Anterior cingulate cortex (tissue), 58 donors: ENCODE data around the gene HYAL2.
"Not testable (repeated sequence)": the region's sequence is repeated elsewhere in the genome, so short reads cannot be mapped to it uniquely, and the experiment has no call there.

Source experiments
- DNase-seq, 58 donors: peaks; one replicate each; lab custom pipeline; 2025; lab: John Stamatoyannopoulos, UW

HYAL2 gene

DNA sequence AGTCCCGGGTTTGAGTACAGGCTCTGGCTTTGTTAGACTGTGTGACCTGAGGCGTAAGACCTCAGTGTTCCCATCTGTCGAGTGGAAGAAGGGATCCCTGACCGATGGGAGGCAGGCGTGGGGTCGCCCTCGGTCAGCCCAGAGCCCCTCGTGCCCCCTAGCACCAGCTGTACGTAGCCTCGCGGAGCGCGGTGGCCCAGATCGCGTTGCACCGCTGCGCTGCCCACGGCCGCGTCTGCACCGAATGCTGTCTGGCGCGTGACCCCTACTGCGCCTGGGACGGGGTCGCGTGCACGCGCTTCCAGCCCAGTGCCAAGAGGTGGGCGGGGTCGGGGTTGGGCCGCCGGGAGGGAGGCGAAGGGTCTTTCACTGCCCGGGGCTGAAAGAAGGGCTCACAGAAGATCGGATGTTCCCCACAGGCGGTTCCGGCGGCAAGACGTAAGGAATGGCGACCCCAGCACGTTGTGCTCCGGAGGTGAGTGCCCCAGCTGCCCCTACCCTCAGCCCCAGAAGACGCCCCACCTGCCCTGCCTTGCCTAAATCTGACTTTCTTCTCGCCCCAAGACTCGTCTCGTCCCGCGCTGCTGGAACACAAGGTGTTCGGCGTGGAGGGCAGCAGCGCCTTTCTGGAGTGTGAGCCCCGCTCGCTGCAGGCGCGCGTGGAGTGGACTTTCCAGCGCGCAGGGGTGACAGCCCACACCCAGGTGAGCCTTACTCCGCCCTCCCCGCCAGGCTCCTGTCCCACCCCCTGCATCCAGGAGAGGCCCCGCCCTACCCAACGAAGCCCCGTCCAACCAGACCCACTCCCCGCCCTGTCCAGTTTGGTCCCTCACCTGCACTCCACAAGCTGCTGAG is 47.2 kb downstream of the HYAL2 start:
- DNase-seq, result no peak

DNA sequence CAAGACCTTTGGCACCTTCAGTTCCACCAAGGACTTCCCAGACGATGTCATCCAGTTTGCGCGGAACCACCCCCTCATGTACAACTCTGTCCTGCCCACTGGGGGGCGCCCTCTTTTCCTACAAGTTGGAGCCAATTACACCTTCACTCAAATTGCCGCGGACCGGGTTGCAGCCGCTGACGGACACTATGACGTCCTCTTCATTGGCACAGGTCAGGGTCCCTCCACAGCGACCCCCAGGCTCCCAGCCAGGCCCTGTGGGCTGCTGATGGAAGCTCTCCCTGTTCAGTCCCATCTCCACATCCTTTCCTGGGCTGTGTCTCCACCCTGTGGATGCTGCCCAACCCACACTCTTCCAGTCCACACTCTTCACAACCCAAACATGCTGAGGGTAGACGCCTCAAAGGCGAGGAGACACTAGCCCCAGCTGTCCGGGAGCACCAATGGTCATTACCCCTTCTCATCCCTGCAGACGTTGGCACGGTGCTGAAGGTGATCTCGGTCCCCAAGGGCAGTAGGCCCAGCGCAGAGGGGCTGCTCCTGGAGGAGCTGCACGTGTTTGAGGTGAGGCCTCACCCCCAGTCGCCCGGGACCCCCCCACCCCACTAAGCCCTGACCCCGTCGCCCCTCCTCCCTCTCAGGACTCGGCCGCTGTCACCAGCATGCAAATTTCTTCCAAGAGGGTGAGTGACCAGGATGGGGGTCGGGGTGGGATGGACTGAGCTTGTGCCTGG is 48.0 kb downstream of the HYAL2 start:
- DNase-seq, result peak in 27 of 58 donors; percentile 14 to 56 (median 28)

DNA sequence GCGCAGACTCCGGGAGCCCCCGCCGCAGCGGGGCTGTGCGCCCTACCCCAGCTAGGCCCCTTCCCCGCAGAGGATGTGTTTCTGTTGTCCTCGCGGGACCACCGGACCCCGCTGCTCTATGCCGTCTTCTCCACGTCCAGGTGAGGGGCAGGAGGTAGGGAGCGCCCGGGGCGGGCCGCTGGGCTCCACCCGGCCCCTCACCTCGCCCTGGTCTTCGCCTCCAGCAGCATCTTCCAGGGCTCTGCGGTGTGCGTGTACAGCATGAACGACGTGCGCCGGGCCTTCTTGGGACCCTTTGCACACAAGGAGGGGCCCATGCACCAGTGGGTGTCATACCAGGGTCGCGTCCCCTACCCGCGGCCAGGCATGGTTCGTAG is 48.9 kb downstream of the HYAL2 start:
- DNase-seq, result no peak

DNA sequence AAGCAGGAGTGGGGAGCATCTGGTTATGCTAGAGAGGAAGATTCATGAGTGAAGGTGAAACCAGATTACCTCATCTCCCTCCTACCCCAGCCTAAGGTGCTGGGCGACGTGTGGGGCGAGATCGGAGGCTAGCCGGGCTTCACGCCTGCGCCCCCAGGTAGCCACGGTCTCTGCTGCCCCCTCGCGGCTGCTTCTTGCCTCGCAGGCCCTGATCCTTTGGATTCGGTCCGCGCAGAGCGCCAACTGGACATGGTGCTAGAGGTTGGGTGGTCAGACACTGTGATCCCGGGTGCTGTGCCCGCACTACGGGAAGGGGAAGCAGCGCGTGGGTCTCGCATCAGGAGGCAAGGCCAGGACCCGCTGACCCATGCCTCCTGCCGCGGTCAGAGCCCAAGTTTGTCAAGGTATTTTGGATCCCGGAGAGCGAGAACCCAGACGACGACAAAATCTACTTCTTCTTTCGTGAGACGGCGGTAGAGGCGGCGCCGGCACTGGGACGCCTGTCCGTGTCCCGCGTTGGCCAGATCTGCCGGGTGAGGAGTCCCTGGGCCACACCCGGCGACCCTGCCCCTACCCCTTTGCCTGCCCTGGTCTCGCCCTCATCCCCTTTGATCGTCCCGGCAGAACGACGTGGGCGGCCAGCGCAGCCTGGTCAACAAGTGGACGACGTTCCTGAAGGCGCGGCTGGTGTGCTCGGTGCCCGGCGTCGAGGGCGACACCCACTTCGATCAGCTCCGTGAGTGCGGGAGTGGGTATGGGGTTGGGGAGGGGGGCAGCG is 49.4 kb downstream of the HYAL2 start:
- peak in 57 of 58 donors; percentile 14 to 94 (median 79) for DNase-seq

DNA sequence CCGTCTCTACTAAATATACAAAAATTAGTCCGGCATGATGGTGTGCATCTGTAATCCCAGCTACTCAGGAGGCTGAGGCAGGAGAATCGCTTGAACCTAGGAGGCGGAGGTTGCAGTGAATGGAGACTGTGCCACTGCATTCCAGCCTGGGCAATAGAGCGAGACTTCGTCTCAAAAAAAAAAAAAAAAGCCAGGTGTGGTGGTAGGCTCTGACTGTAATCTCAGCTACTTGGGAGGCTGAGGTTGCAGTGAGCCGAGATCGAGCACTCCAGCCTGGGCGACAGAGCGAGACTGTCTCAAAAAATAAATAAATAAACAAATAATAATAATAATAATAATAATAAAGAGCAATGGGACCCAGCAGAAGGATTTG is 50.0 kb downstream of the HYAL2 start:
- not testable (repeated sequence) for DNase-seq

DNA sequence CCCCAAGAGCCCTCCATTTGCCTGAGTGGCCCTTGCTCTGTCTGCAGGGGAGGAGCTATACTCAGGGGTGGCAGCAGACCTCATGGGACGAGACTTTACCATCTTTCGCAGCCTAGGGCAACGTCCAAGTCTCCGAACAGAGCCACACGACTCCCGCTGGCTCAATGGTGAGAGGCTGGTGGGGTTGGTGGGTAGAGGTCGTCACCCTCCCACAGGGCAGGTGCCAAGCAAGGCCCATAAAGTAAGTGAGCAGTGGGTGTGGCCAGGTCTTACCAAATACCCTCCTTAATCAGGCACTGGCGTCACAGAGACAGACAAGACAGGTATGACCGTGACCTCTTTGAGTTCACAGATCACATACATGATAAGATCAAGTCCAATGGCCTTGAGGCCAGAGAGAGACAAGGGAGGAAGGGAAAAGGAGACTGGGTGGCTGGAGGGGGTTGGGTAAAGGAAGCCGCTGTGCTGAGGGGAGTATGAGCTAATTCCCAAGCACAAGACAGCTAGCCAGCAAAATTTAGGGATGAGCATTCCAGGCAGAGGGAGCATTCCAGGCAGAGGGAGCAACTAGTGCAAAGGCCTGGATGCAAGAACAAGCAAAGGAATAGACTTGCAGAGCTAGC is 51.1 kb downstream of the HYAL2 start:
- no peak for DNase-seq

DNA sequence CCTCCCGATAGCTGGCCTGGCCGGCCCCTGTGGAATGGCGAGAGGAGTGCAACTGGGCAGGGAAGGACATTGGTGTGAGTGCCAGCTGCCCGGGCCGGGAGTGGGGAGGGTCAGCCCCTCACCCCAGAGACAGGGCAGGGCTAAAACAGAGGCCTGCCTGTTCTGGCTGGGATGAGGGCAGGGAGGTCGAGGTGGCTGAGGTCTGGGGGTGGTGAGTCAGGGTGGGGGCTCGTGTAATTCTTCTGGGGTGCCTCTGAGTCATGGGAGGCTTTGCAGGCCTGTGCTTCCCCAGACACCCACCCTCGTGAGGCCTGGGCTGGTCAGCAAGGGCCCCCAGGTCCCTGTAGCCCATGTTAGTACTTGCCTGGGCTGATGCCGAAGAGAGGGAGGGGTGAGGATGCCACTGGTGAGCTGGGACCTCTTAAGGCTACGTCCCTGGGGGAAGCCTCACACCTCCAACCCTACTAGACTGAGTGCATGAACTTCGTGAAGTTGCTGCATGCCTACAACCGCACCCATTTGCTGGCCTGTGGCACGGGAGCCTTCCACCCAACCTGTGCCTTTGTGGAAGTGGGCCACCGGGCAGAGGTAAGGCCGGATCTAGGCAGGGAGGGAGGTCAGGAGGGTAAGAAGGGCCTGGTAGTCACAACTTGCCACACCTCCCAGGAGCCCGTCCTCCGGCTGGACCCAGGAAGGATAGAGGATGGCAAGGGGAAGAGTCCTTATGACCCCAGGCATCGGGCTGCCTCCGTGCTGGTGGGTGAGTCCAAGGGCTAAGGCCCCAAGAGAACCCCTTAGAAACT is 51.9 kb downstream of the HYAL2 start:
- peak in 10 of 58 donors; percentile 23 to 47 (median 35) for DNase-seq

DNA sequence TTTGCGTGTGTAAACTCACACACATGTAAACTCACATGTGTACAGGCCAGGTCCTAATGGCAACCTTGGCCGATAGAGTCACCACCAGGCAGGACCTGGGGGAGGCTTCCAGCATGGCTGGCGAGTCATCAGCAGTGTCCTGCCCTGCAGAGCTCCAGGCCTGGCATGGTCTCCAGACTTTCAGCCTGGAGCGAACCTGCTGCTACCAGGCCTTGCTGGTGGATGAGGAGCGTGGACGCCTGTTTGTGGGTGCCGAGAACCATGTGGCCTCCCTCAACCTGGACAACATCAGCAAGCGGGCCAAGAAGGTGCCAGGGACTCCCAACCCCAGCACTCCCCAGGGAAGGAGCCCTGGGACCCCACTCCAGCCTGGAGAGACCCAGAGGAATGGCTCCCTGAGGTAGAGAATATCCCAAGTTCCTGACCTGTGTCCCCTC is 52.5 kb downstream of the HYAL2 start:
- no peak for DNase-seq

DNA sequence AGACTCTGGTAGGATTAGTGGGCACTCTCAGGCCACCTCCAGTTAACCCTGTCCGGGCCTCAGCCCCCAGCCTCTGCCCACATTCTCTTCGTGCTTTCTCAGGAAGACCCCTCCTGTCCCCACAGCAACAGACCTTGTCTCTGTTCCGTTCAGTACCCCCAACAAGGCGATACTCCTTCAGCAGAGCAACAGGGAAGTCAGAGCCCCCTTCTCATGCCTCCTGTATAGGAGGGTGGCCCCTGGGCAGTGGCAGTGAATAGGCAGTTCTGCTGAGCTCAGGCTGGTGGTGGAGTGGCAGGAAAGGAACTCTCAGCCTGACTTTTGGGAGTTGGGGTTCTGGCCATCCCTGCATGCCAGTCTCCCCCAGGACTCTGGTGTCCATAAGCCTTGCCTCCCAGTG is 53.1 kb downstream of the HYAL2 start:
- no peak for DNase-seq

DNA sequence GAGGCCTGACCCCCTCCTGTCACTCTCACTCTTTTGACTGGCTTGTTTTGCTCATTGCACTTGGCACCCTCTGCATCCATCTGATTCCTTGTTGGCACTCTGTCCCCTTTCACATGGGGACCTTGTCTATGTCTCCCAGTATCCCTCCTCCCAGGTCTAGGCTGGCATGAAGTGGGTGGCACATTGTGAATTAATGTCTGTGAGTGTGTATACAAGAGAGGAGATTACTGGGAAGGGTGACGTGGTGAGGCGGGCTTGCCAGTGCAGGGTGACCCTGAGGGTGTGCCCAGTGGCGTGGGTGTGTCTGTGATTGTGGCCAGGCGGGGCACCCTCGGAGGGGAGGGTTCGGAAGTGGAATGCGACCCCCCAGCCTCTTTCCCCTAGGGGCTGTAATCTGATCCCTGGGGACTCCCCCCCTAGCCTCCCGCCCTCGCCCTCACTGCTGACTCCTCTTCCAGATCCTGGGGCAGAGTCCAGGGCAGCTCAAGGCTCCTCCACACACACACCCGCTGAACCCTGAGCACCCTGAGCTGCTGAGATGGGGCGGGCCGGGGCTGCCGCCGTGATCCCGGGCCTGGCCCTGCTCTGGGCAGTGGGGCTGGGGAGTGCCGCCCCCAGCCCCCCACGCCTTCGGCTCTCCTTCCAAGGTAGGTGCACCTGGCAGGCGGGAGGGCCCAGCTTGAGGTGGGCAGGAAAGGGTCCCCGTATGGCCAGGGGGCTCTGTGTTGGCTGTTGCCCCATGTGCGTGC is 53.7 kb downstream of the HYAL2 start, which contains the start of gene SEMA3B:
SEMA3B (plus strand) TSS at position 445 of the 749 bp plus-strand sequence; CDS start at position 539, 94 bp downstream.
- peak in 31 of 58 donors; percentile 15 to 77 (median 36) for DNase-seq

DNA sequence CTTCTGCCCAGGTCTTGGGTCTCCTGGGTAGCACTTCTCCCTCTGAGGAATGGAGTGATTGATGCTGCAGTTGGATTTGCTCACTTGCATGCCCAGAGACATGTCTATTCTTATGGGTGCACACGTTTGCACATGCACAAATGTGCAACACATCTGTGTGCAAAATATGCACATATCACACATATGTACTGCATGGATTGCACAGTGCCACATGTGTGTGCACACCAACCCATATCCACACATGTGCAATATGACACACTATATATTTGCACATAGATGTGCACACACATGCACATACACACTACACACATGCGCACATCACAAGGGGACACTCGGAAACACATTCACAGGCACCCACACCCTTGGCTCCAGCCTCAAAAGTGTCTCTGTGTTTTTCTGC is 54.3 kb downstream of the HYAL2 start:
- no peak for DNase-seq
